GM19193 (cell line): Measurements from ENCODE around the gene THADA.

Source experiments
- POLR2A ChIP-seq: IDR thresholded peaks from 4 replicates; pipeline ENCODE4 v1.6.1; 2011; ENCODE audit not compliant: insufficient read depth, insufficient read length; ENCODE audit errors: extremely low read depth

Gene THADA

DNA sequence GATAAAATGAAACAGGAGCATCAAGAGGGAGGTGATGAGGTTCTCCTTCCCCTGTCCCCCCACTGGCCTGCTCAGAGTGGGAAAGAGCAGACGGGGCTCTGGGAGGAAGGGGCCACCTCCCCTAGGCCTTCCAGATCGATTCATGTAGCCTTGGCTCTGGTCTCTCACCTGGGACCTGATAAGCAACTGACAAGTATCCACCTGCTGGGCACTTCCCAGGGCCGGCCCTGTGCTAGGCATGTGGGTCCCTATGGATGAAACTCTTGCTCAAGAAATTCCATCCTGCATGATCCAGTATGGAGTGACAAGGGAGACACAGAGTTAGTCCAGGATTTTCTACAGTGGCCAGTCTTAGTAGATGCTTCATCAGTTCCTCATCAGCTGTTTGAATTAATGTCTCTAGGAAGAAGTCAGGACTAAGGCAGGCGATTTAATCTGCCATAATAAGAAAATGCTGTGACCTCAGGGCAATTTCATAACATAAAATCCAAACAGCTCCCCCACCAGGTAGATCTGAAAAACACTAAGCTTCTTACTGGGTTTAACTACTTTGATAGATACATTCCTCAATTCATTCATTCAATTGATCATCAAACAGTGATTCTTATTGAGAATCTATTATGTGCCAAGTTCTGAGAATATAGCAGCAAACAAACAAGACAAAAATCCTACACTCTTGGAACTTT lies 324.8 kb downstream of the THADA start:
- no peak for TF ChIP-seq POLR2A

DNA sequence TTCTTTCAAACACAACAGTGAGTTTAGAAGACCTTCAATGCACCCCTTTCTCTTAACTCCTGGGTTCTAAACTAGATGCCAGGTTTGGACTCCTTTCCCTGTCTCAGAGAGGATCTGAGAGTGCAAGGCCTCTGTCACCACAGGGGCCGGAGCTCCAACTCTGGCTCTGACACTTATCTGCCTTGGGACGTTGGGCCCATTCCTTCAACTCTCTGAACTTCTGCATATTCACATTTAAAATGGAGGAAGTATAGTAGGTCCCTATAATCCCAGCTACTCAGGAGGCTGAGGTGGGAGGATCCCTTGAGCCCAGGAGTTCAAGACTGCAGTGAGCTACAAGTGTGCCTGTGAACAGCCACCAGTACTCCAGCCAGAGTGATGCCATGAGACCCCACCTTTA lies 325.4 kb downstream of the THADA start:
- TF ChIP-seq POLR2A: no peak

DNA sequence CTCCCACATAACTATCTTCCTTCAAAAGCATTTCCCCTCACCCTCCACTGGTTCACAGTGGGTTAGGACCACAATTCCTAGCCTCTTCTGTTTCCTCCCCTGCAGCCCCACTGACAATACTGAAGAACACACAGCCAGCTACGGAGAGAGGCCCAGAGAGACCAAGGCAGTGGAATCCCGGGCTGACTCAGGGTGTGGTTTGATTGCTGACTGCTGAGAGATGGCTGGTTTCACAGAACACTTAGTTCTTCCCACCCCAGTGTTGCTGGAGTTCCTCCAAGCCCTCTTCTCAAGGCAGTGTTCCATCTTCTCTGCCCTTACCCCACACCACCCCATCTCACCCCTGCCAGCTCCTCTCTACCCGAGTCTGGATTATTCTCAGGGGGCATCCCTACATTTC lies 326.1 kb downstream of the THADA start:
- no peak for TF ChIP-seq POLR2A

DNA sequence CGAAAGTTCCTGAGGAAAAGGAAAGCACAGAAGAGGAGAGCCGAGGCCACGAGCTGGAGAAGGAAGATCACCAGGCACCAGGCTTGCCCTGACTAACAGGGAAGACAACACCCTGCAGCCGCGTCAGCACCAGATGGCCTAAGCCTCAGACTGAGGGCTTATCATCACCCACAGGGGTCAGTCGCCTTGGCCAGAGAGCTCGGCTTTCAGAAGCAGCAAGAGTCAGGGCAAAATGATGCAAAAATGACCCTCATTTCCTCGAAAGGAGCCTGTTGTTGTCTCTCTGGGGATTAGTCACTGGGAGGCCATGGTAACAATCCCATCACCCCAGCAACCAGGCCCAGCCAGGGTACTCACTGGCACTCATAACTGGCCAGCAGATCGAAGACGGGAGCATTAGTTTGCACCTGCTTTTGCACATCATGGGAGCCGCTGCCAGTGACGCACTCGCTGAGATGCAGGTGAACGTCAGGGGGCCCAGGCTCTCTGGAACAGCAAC lies 326.7 kb downstream of the THADA start:
- TF ChIP-seq POLR2A: no peak

DNA sequence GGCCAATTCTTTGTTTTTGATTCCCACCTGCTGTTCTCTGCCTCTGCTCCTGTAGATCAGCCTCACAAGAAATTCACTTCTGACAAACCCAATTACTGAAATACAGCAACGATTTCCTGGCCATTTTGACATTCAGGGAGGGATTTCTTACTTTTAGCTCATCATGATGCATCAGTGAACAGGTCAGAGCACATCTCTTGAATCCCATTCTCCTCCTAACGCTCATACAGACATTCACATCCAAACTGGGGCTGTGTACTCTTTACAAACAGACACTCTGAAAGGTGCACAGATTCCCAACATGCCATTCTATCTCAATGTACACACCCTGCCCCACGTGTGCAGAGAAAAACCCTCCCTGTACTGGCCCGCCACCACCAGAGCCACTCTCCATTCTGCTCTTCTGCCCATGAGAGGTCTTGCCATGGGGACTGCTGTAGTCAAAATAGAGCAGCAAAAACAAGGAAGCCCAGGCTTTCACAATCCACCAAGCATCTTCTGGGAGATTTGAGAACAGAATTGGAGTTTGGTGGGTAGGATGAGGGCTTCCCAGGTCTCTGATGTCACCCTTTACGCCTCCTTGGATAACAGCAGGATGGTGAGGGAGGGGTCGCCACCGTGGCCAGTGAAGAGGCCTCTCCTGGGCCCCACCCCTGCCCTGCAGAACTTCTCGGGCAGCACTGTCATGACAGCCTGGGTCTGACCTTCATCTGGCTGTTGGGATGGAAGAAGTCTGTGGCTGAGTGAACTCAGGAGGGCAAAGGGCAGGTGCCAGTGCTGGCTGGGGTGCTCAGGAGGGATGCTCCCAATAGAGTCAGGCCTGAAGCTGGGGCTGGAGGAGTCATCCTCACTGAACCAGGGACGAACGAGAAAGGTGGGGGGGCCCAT lies 327.5 kb downstream of the THADA start:
- TF ChIP-seq POLR2A: no peak

DNA sequence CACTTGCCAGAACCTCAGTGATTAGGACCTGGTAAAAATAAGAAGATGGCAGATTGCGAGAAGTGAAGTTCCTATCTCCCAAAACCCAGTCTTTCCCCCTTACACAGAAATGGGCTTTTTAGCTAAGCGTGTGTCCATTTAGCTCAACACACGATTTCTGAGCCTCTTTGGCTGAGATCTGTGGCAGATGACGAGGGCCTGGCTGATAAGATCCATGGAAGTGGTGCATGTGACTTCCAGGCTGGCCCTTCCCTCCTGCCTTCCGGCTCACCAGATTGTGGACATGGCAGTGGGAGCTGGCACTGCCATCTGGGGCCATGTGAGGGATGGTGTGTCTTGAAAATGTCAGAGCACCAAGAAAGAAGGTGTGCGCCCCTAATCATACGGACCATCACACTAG lies 328.5 kb downstream of the THADA start:
- no peak for TF ChIP-seq POLR2A

DNA sequence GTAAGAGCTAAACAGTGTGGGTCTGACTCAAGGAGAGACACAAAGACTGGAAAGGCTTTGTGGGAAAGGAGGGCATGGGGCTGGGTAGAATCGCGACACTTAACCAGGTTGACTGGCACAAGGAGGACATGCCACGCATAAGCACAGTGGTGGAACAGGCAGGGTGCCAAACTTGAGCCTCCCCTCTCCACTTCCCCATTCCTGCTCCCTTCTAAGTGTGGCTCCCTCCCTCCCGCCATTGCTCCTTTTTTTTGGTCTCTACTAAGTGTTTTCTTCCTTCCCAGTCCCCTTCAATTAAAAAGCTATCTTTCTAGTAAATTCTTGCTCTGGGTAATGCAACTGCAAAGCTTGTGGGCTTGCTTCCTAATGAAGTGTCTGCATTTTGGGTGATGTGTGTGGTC lies 329.1 kb downstream of the THADA start:
- TF ChIP-seq POLR2A: no peak

DNA sequence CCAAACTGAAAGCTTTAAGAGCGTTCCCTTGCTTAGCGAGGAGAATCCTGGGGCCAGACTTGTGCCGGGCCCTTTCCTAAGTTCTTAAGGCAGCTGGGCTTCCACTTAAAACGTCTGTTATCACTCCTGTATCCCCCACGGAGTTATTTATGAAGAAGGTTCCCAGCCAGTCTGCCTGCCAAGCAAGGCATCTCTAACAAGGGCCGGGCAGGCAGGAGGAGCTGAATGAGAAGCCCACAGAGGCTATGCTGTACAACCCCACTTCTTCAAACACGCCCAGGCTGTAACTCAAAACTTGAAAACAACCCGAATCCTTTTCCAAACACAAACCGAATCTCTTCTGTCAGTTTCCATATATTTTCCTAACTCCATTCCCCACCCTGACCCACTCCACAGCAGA lies 330.4 kb downstream of the THADA start:
- no peak for TF ChIP-seq POLR2A

DNA sequence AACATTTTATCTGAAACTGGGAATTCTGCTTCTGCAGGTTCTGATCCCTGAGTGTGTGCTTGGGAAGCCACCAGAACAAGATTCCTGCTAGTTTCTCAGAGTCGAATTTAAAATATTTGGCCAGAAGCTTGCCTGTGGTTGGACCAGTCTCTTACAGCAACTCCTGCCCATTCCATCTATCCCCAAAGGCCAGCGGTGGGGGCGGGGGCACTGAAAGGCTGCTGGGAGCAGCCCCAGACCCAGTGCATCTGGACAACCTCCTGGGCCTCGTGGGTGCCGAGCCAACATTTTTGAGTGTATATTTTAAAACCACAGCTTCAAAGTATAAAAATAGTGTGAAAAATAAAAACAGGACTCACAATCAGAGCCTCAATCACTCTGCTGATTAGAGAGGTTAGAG lies 330.8 kb downstream of the THADA start:
- no peak for TF ChIP-seq POLR2A

DNA sequence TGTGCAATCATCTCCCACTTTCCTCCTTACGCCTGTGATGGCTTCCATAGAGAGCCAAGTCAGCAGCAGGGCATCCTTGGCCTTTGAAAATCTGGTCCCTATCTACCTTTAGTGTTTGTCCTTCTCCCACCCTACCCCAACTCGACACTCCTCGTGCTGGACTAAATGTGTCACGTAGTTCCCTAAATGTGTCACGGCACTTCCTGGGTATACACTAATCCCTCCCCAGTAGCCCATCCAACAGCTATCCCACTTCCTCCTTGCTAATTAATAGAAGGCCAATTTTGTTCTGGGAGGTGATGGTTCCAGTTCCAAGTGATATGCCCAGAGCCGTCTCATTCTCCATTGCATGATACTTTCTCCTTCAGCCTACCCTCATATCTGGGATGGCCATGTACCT lies 332.9 kb downstream of the THADA start:
- no peak for TF ChIP-seq POLR2A

DNA sequence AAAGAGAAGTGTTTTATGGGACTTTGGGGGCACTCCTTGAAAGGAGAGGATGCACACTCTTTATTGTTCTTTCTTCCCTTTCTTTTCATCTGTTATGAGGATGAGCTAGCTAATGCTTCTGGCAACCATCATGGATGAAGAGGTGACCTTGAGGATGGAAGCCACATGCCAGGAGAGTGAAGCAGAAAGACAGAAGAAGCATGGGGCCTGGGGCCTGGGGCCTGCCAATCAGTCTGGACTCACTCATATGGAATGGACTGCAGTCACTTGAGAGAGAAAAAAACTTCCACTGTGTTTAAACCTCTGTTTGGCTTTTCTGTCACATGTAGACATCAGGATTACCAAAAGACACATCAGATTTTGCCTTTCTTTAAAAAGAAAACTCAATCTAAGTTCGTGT lies 333.6 kb downstream of the THADA start:
- TF ChIP-seq POLR2A: no peak

DNA sequence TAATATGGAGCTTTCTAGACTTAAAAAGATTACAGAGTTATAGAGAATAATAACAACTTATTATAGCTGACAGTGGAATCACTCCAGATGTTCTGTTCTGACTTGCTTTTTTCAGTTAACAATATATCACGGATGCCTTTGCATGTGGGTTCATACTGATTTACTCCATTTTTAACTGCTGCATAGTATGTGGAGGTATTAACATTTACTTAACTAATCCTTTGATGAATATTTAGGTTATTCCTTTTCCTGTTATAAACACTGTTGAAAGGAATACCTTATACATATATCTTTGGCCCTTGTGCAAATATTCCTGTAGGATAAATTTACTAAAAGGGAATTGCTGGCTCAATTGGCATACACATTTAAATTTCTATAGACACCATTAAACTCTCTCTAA lies 336.3 kb downstream of the THADA start:
- no peak for TF ChIP-seq POLR2A

DNA sequence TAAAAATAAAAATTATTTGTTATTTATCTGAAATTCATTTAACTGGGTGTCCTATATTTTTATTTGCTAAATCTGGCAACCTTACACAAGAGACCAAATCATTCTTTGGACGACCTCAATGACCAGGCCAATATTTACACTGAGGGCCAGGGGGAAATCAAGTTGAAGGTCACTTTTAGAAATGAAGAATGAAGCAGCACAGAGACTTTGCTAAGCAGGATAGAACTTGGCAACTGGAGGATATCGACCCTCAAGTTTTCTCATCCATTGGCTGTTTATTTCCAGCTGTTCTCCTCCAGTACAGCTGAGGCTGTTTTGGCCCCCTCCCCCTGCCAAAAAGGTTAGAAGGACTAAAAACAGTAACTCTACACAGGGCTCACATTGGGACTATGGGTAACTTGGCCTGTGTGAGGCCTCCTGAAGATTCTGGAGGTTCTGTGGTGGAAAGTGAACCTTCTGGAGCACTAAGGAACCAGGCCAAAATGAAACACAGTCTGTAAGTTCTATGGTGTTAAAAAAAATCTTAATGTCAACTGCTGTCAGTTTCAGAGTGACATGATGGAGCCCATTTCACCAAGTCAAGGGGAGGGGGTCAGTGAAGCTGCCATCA lies 337.2 kb downstream of the THADA start:
- no peak for TF ChIP-seq POLR2A

DNA sequence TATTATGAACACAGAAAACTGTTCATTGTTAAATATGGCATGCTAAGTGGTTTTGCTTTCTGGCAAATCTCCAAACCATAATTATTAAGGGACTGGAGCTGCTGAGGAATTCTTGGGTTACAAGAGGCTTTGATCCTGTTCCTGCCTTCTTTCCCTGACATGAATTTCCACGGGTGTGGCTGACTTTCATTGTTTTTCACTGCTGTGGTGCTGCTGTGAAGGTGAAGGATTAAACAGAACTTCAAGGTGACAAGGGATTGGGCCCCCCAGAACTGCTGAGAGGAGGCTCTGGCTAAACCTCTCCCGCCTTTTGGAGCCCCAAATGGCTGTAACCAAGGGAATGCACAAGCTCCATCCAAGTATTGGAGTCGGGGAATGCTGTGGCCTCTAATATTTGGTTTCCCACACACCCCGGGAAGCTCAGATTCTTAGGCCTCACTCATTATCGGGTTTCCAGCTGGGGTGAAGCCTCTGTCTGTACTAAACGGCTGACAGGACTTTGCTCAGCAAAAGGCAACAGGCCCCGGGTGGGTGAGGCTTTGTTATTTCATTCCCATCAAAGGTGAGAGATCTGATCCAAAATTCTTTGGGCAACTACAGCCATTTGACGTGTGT lies 340.4 kb downstream of the THADA start:
- no peak for TF ChIP-seq POLR2A

DNA sequence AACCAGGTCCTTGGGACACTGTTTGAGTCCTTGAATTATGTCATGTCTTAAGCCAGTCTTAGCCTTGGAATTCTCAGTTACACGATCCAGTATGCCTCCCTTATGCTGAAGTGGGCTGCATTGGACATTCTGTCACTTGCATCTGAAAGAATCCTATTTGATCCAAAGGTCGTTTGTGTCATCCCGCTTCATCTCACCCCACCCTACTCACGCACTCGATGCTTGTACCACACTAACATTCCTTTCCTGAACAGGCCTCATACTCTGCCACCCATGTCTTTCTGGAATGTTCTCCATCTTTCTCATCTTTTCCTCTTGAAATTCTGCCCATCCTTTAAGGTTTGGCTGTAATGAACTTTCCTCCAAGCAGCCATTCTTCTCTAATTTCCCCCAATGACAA lies 341.5 kb downstream of the THADA start:
- TF ChIP-seq POLR2A: no peak

DNA sequence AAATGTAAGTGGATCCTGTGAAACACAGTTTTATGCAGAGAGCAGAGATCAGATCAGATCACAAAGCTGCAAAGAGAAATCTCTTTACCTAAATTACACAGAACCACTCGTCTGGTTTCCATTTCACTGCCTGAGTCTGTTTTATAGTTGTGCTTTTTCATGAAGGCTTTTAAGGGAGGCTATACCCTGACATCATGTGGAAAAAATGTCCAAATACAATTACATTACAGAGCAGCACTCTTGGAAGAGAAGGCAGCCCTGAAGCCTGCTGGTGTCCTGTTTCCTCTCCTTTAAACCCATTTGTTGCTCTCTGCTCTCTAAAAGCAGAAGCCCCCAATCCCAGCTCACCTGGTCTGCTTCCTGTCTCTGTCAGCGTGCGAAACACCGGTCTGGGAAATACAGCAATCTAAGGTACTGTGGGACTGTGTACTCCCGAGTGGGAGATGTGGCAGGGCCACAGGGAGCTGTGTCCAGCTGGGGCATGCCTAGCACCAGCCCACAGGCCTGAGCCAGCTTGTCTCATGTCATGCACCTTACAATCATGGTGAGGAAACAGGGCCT lies 344.6 kb downstream of the THADA start:
- TF ChIP-seq POLR2A: no peak

DNA sequence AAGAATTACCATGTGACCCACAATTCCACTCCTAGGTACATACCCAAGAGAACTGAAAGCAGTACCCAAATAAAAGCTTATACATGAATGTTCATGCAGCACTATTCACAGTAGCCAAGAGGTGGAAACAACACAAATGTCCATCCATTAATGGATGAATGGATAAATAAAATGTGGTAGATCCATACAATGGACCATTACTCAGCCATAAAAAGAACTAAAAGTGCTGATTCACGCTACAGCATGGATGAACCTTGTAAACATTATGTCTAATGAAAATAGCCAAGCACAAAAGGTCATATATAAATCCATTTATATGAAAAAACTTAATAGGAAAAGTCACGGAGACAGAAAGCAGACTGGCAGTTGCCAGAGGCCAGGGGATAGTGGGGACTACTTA lies 345.8 kb downstream of the THADA start:
- TF ChIP-seq POLR2A: no peak
